K562 (cell line): ENCODE results near the gene OR4D9. TPM values are rescaled to one million over a fixed set of nuclear protein-coding genes. Genes with fewer than 3 reads are reported as not detected.
A peak's percentile ranks its signal among the peaks of the same experiment; 100 is the strongest.

ENCODE experiments used
- CHAMP1 ChIP-seq: fragments of 450-650 bp; IDR thresholded peaks from 2 replicates; pipeline ENCODE4 v1.6.1; 2016; ENCODE audit warnings: mild to moderate bottlenecking
- CHD1 ChIP-seq: fragments of 200-600 bp; sonication (generic); IDR thresholded peaks from one replicate; pipeline ENCODE4 v1.6.1; 2012; ENCODE audit warnings: mild to moderate bottlenecking, moderate library complexity, low read length, inconsistent platforms
- EP400 ChIP-seq: fragments of 450-650 bp; IDR thresholded peaks from 2 replicates; pipeline ENCODE4 v1.6.1; 2017; ENCODE audit warnings: antibody characterized with exemption, mild to moderate bottlenecking, moderate library complexity
- ESRRB ChIP-seq: fragments of 250-450 bp; sonication (Bioruptor Pico); IDR thresholded peaks from 2 replicates; pipeline ENCODE4 v1.5.0; 2020; ENCODE audit warnings: mild to moderate bottlenecking, moderate library complexity, borderline replicate concordance
- HDAC8 ChIP-seq: fragments of 450-650 bp; IDR thresholded peaks from 2 replicates; pipeline ENCODE4 v1.6.1; 2016; ENCODE audit warnings: mild to moderate bottlenecking, missing genetic modification characterization, moderate library complexity, missing compliant biosample characterization
- HMBOX1 ChIP-seq: sonication (generic); IDR thresholded peaks from 2 replicates; pipeline ENCODE4 v1.6.1; 2016
- HNRNPUL1 ChIP-seq: fragments of 200-400 bp; formaldehyde crosslinking; IDR thresholded peaks from 2 replicates; pipeline ENCODE4 v1.6.1; 2017; ENCODE audit warnings: low read length
- SRSF9 ChIP-seq: fragments of 200-400 bp; formaldehyde crosslinking; IDR thresholded peaks from 2 replicates; pipeline ENCODE4 v1.6.1; 2017; ENCODE audit warnings: low read depth, low read length, borderline replicate concordance
- TCF3 ChIP-seq: sonication (generic); formaldehyde crosslinking; IDR thresholded peaks from 2 replicates; pipeline ENCODE4 v1.4.0; 2020; ENCODE audit warnings: mild to moderate bottlenecking, missing genetic modification reagents
- ZBTB26 ChIP-seq: fragments of 450-650 bp; formaldehyde crosslinking; IDR thresholded peaks from 2 replicates; pipeline ENCODE4 v1.4.0; 2022; ENCODE audit warnings: missing genetic modification characterization
- polyA plus RNA-seq, 8 experiments: library from polyadenylated mRNA; depleted of rRNA in 4 of 8; stranded (reverse) in 5 of 8; unstranded in 3 of 8; fragments of >200 nt; fragmentation: Nextera tagmentation in 2 of 8; fragmentation: Illumina TruSeq in 1 of 8; extraction: Ambion mirVana in 2 of 8; extraction: Trizol in 1 of 8; gene quantifications; 2 replicates each; pipeline versions ENCODE4 v1.2.1 to v1.2.3, GENCODE V29; 2011 to 2014; ENCODE audit warnings: inconsistent platforms in 1 of 8, missing spikeins in 1 of 8
- total RNA-seq, 7 experiments: library from RNA; depleted of rRNA in 6 of 7; stranded (reverse); fragments of >200 nt in 6 of 7; fragmentation: Illumina TruSeq in 2 of 7; extraction: Trizol in 2 of 7; gene quantifications; 2 replicates each; pipeline versions ENCODE4 v1.2.1 to v1.2.3, GENCODE V29; 2011 to 2021; ENCODE audit warnings: low replicate concordance in 1 of 7
- TF ChIP-seq, protein P1 (sequence below): fragments of 250-450 bp; sonication (Bioruptor Pico); IDR thresholded peaks from 2 replicates; pipeline ENCODE4 v1.4.0; 2020
- TF ChIP-seq, protein P2 (sequence below): fragments of 450-650 bp; IDR thresholded peaks from 2 replicates; pipeline ENCODE4 v1.6.1; 2016; ENCODE audit warnings: antibody characterized with exemption

The OR4D9 gene
- total and polyA plus RNA-seq, 9 of the 15 experiments (the other 6 are each of a cell fraction or from before 2014, with no cell fraction given) = not detected

- TF ChIP-seq HDAC8 (tag) = no peak
- no peak for TF ChIP-seq ESRRB (CRISPR knock-in tag)
- TF ChIP-seq SRSF9 = no peak
- TF ChIP-seq, protein P1, sequence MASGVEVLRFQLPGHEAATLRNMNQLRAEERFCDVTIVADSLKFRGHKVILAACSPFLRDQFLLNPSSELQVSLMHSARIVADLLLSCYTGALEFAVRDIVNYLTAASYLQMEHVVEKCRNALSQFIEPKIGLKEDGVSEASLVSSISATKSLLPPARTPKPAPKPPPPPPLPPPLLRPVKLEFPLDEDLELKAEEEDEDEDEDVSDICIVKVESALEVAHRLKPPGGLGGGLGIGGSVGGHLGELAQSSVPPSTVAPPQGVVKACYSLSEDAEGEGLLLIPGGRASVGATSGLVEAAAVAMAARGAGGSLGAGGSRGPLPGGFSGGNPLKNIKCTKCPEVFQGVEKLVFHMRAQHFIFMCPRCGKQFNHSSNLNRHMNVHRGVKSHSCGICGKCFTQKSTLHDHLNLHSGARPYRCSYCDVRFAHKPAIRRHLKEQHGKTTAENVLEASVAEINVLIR = no peak
- peak; percentile 59; the same call in 1 of the 2 replicates for TF ChIP-seq CHAMP1
- TF ChIP-seq HNRNPUL1 = no peak
- TF ChIP-seq, protein P2, sequence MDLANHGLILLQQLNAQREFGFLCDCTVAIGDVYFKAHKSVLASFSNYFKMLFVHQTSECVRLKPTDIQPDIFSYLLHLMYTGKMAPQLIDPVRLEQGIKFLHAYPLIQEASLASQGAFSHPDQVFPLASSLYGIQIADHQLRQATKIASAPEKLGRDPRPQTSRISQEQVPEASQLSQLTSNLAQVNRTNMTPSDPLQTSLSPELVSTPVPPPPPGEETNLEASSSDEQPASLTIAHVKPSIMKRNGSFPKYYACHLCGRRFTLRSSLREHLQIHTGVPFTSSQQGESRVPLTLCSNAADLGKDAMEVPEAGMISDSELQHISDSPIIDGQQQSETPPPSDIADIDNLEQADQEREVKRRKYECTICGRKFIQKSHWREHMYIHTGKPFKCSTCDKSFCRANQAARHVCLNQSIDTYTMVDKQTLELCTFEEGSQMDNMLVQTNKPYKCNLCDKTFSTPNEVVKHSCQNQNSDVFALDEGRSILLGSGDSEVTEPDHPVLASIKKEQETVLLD = no peak
- no peak; the same call in 1 of the 2 replicates for TF ChIP-seq HMBOX1
- no peak for TF ChIP-seq CHD1
- TF ChIP-seq EP400 = peak; percentile 85
- no peak for TF ChIP-seq TCF3 (CRISPR knock-in tag)
- no peak for TF ChIP-seq ZBTB26
Measured at GRCh38 chr11:59556115-59556916, 45.0 kb downstream of the OR4D9 start (continued).
